Prostate gland (tissue), 2 donors: ENCODE measurements around the gene LIME1.

Source experiments
- CTCF ChIP-seq, 4 experiments: fragments of 200-600 bp in 2 of 4; fragments of 450-650 bp in 2 of 4; sonication (generic) in 2 of 4; IDR thresholded peaks; 1 replicate in 3 of 4; 2 replicates in 1 of 4; pipeline ENCODE4 v1.5.1; 2016 to 2019; ENCODE audit warnings: antibody characterized with exemption in 4 of 4, mild to moderate bottlenecking in 2 of 4, moderate library complexity in 2 of 4
- POLR2AphosphoS5 ChIP-seq: sonication (generic); formaldehyde crosslinking; IDR thresholded peaks from one replicate; pipeline ENCODE4 v1.6.1; 2017; ENCODE audit warnings: antibody characterized with exemption

- TF ChIP-seq POLR2AphosphoS5 (no peak), CTCF (IDR thresholded peaks at IDR 0.05) (no peak)
These were observed 47.1 kb upstream of the LIME1 start for GRCh38 chr20:63689046-63690002.
